SK-N-SH (cell line): ENCODE measurements around the gene LAP3. TPM values are rescaled to one million over a fixed set of nuclear protein-coding genes. Genes with fewer than 3 reads are reported as not detected.

Experiments
- polyA plus RNA-seq, 3 experiments: library from polyadenylated mRNA; depleted of rRNA; stranded (reverse); fragments of >200 nt; gene quantifications; 2 replicates each; pipeline ENCODE4 v1.2.3, GENCODE V29; 2012

LAP3 gene
- polyA plus RNA-seq, 1 of the 3 experiments (the other 2 are of a cell fraction), result 53.2 TPM

Other genes starting within 250 kb of the LAP3 start
- gene QDPR, start 65.1 kb upstream of the LAP3 start, polyA plus RNA-seq (2012; rRNA removed), result 68.8 and 83.1 TPM in 2 replicates
- gene CLRN2, start 62.0 kb upstream of the LAP3 start, polyA plus RNA-seq (2012; rRNA removed), result not detected in 2 replicates
- gene MED28, start 37.4 kb downstream of the LAP3 start, polyA plus RNA-seq (2012; rRNA removed), result 5.9 and 7.5 TPM in 2 replicates
- gene FAM184B, start 204.4 kb downstream of the LAP3 start, polyA plus RNA-seq (2012; rRNA removed), result not detected in 2 replicates
- 23.5 and 28.5 TPM in 2 replicates for gene DCAF16, start 233.6 kb downstream of the LAP3 start, polyA plus RNA-seq (2012; rRNA removed)
- 4.8 and 5.4 TPM in 2 replicates for gene NCAPG, start 233.8 kb downstream of the LAP3 start, polyA plus RNA-seq (2012; rRNA removed)